Neural crest cell (in vitro differentiated cells): ENCODE results near the gene GEMIN7. TPM values are rescaled to one million over a fixed set of nuclear protein-coding genes. Genes with fewer than 3 reads are reported as not detected.
"Not testable (repeated sequence)": the region's sequence is repeated elsewhere in the genome, so short reads cannot be mapped to it uniquely, and the experiment has no call there.

Experiments
- DNase-seq: peaks from one replicate; pipeline ENCODE4 v3.0.0; 2021; ENCODE audit warnings: low read depth, mixed read lengths, low spot score
- H3K27ac Mint-ChIP-seq: one replicate; pipeline ENCODE4 v1.8.0; 2021; ENCODE audit warnings: mild to moderate bottlenecking, mixed read lengths; ENCODE audit not compliant: unreplicated experiment
- H3K27me3 Mint-ChIP-seq: 2 replicates; pipeline ENCODE4 v1.8.0; 2021; ENCODE audit warnings: low read depth, mild to moderate bottlenecking, mixed read lengths
- H3K36me3 Mint-ChIP-seq: 2 replicates; pipeline ENCODE4 v1.8.0; 2021; ENCODE audit warnings: low read depth, mild to moderate bottlenecking, mixed read lengths
- H3K4me1 Mint-ChIP-seq: 2 replicates; pipeline ENCODE4 v1.8.0; 2021; ENCODE audit warnings: mixed read lengths
- H3K4me3 Mint-ChIP-seq: one replicate; pipeline ENCODE4 v1.8.0; 2021; ENCODE audit warnings: mild to moderate bottlenecking, mixed read lengths
- H3K9me3 Mint-ChIP-seq: 2 replicates; pipeline ENCODE4 v1.8.0; 2021; ENCODE audit warnings: mixed read lengths
- total RNA-seq: library from RNA; stranded (reverse); gene quantifications from 2 replicates; pipeline ENCODE4 v1.2.1, GENCODE V29; 2021
- TF ChIP-seq, protein P1 (sequence below): fragments of 200-600 bp; sonication (generic); conservative IDR thresholded peaks from 2 replicates; pipeline ENCODE4 v1.5.0; 2021; ENCODE audit warnings: antibody characterized with exemption, mild to moderate bottlenecking

The GEMIN7 gene
- total RNA-seq, 1 donor from 2014 or later, result 36.2 TPM

DNA sequence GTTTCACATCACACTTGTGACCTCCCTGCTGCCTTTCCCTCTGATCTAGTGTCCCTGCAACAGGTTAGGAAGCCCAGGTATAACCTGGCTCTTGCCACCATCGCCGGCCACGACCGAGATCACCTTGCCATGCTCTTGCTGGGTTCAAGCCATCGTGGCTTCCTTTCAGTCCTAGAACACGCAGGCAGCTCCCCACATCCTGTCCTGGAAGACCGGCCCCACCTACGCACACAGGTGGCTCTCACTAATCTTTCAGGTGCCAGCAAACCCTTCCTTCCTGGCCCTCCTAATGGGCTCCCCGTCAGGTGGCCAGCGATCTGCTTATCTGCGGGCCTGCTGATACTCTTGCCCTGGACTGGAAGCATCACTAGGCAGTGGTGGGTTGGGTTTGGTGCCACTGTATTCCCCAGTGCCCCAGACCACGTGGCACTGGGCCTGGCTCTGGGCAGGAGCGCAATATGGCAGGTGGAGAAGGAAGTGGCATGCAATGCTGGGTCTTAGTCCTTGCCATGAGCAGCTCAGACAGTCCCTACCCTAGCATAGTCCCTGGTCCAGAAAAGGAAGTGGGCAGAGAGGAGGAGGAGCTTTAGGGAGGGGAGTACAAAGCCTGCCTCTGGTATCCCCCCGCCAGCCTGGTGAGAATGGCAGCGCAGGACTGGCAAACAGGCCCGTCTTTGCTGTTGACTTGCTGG, 25.7 kb downstream of the GEMIN7 start:
- Mint-ChIP-seq H3K27me3 (no peaks in the 10 kb centered on the region), H3K4me3 (no peak overlapping the region), H3K4me1 (peaks cover 27% of the 10 kb centered on the region), H3K27ac (no peak overlapping the region), H3K36me3 (no peaks in the 10 kb centered on the region), H3K9me3 (no peaks in the 10 kb centered on the region)
- TF ChIP-seq, protein P1, sequence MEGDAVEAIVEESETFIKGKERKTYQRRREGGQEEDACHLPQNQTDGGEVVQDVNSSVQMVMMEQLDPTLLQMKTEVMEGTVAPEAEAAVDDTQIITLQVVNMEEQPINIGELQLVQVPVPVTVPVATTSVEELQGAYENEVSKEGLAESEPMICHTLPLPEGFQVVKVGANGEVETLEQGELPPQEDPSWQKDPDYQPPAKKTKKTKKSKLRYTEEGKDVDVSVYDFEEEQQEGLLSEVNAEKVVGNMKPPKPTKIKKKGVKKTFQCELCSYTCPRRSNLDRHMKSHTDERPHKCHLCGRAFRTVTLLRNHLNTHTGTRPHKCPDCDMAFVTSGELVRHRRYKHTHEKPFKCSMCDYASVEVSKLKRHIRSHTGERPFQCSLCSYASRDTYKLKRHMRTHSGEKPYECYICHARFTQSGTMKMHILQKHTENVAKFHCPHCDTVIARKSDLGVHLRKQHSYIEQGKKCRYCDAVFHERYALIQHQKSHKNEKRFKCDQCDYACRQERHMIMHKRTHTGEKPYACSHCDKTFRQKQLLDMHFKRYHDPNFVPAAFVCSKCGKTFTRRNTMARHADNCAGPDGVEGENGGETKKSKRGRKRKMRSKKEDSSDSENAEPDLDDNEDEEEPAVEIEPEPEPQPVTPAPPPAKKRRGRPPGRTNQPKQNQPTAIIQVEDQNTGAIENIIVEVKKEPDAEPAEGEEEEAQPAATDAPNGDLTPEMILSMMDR, result no peak
- DNase-seq, result no peak

DNA sequence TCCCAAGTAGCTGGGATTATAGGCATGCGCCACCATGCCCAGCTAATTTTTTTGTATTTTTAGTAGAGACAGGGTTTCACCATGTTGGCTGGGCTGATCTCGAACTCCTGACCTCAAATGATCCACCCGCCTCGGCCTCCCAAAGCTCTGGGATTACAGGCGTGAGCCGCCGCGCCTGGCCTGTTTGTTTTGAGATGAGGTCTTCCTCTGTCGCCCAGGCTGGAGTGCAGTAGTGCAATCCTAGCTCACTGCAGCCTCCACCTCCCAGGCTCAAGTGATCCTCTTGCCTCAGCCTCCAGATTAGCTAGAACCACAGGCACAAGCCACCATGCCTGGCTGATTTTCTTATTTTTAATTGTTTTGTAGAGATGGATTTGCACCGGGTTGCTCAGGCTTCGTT, 27.3 kb downstream of the GEMIN7 start:
- not testable (repeated sequence) for H3K36me3 Mint-ChIP-seq, H3K4me3 Mint-ChIP-seq, H3K27ac Mint-ChIP-seq, H3K9me3 Mint-ChIP-seq, DNase-seq, H3K27me3 Mint-ChIP-seq
- H3K4me1 Mint-ChIP-seq, result peaks cover 17% of the 10 kb centered on the region

DNA sequence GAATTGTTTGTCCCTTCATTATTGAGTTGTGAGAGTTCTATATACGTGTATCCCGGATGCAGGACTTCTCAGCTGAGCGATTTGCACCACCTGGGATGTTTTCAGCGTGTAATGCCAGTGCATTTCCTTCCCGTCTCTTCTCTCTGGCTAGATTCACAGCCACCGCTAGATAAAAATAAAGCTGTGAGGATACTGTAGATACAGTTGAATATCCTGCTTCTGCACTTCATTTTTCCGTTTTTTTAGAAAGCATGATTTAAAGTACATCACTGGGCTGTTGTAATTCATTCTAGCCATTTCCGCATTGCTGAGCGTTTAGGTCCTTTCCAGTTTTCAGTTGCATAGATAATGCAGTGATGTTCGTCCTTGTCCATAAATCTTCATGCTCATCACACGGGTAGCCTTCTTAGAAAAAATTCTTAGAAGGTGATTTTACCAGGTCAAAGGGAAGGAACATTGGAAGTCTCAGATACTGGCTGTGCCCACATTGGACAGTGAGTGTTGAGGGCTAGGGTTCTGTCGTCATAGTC, 28.6 kb downstream of the GEMIN7 start:
- Mint-ChIP-seq H3K36me3 (no peaks in the 10 kb centered on the region), H3K9me3 (no peaks in the 10 kb centered on the region), H3K27ac (no peak overlapping the region), H3K4me1 (peaks cover 17% of the 10 kb centered on the region), H3K27me3 (no peaks in the 10 kb centered on the region), H3K4me3 (no peak overlapping the region)
- no peak for DNase-seq
- TF ChIP-seq, protein P1, result no peak

DNA sequence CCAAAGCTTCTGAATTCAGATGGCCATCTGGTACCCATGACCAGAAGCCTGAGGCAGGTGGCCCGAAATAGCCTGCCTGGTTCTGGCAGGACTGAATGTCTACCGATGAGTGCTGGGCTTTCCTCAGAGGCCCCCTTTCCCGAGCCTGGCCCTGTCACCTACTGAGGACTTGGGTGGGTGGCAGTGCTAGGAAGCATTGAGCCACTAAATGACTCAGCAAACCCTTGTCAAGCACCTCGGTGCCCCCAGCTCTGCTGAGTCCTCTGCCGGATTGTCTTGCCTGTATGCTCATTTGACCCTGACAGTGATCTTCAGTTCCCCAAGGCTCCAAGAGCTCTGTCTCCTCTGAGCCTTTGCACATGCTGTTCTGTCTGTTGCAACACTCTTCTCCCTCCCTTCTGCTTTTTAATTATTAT, 31.8 kb downstream of the GEMIN7 start:
- H3K4me1 Mint-ChIP-seq, result no peaks in the 10 kb centered on the region
- TF ChIP-seq, protein P1, result no peak
- no peaks in the 10 kb centered on the region for H3K9me3 Mint-ChIP-seq
- H3K27me3 Mint-ChIP-seq, result no peaks in the 10 kb centered on the region
- no peak overlapping the region for H3K27ac Mint-ChIP-seq
- no peak for DNase-seq
- no peaks in the 10 kb centered on the region for H3K36me3 Mint-ChIP-seq
- H3K4me3 Mint-ChIP-seq, result no peak overlapping the region

DNA sequence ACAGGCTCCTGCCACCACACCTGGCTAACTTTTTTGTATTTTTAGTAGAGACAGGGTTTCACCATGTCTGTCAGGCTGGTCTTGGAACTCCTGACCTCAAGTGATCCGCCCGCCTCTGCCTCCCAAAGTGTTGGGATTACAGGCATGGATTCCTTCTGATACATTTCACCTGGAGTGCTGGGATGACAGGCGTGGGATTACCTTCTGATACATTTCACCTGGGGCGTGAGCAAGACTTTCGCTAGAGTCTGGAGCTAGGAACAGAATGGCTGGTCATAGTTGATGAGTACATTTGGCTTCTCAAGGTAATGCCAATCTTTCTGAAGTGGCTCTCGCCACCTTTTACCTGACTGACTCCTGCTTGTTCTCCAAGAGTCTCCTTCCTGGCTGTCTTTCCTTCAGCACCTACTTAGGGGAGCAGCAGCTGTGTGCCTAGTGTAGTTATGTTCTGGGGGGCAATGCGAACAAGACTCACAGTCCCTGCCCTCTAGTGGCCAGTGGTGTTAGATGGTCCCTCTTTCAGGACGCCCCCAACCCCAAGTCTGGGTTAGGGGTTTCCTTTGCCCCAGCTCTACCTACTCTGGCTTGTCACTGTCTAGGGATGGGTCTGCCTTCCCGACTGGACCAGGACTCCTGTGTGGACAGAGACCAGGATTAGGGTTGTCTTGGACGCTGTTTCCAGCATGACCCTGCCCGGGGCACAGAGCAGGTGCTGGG, 33.2 kb downstream of the GEMIN7 start:
- TF ChIP-seq, protein P1, result peak; percentile 20
- no peak for DNase-seq
- H3K27ac Mint-ChIP-seq, result no peak overlapping the region
- H3K36me3 Mint-ChIP-seq, result no peaks in the 10 kb centered on the region
- H3K4me3 Mint-ChIP-seq, result no peak overlapping the region
- peaks cover 4% of the 10 kb centered on the region for H3K4me1 Mint-ChIP-seq
- H3K9me3 Mint-ChIP-seq, result no peaks in the 10 kb centered on the region
- no peaks in the 10 kb centered on the region for H3K27me3 Mint-ChIP-seq

DNA sequence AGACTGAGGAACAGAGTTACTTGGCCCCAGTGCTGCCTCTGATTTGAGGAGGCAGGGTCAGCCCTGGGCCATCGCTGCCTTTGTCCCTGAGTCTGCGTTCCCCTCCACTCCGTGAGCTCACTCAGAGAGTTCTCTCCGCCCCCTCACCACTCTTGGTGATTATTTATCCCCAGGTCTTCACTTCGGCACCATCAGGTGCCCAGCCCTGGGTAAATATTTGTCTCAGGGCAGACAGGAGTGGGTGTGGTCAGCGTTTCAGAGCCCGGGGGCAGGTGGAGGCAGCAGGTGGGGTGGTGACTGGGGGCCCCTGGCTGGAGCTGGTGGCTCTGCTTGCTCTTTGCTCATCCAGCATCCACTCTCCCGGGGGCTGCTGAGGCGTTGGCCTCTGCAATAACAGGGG, 34.6 kb downstream of the GEMIN7 start:
- no peak overlapping the region for H3K4me3 Mint-ChIP-seq
- no peaks in the 10 kb centered on the region for H3K36me3 Mint-ChIP-seq
- peaks cover 5% of the 10 kb centered on the region for H3K4me1 Mint-ChIP-seq
- H3K27me3 Mint-ChIP-seq, result no peaks in the 10 kb centered on the region
- no peaks in the 10 kb centered on the region for H3K9me3 Mint-ChIP-seq
- DNase-seq, result no peak
- TF ChIP-seq, protein P1, result no peak
- no peak overlapping the region for H3K27ac Mint-ChIP-seq
